Liver (tissue), 9 donors: ENCODE measurements around the gene GBE1. TPM values are rescaled to one million over a fixed set of nuclear protein-coding genes. Genes with fewer than 3 reads are reported as not detected.

Experiments used
- DNase-seq: peaks from one replicate; pipeline ENCODE4 v3.0.0-alpha.2; 2017; ENCODE audit warnings: low spot score
- H3K27ac ChIP-seq, 2 donors: one replicate each; pipeline ENCODE4 v1.7.0; 2013; ENCODE audit warnings: inconsistent platforms in 2 of 2, low read length in 2 of 2, control low read depth in 1 of 2, low read depth in 1 of 2, mild to moderate bottlenecking in 1 of 2
- H3K27me3 ChIP-seq, 4 donors: one replicate each; pipeline versions ENCODE4 v1.6.1 to v1.7.0; 2013; ENCODE audit warnings: low read length in 3 of 4, inconsistent platforms in 1 of 4, mild to moderate bottlenecking in 1 of 4, moderate library complexity in 1 of 4; ENCODE audit not compliant: control insufficient read depth in 4 of 4, insufficient read depth in 4 of 4
- H3K36me3 ChIP-seq, 4 donors: one replicate each; pipeline versions ENCODE4 v1.6.1 to v1.7.0; 2013; ENCODE audit warnings: low read length in 3 of 4, mild to moderate bottlenecking in 3 of 4, low read depth in 1 of 4, moderate library complexity in 1 of 4; ENCODE audit not compliant: control insufficient read depth in 4 of 4, insufficient read depth in 3 of 4
- H3K4me1 ChIP-seq, 4 donors: one replicate each; pipeline versions ENCODE4 v1.6.1 to v1.7.0; 2013; ENCODE audit warnings: low read length in 3 of 4, mild to moderate bottlenecking in 3 of 4, moderate library complexity in 1 of 4; ENCODE audit not compliant: control insufficient read depth in 4 of 4, insufficient read depth in 4 of 4
- H3K4me3 ChIP-seq, 3 donors: one replicate each; pipeline versions ENCODE4 v1.6.1 to v1.7.0; 2013; ENCODE audit warnings: low read length in 3 of 3, control low read depth in 1 of 3, low read depth in 1 of 3, mild to moderate bottlenecking in 1 of 3
- H3K9ac ChIP-seq, 2 donors: one replicate each; pipeline ENCODE4 v1.7.0; 2013; ENCODE audit warnings: low read length in 2 of 2, mild to moderate bottlenecking in 2 of 2, moderate library complexity in 2 of 2, control low read depth in 1 of 2, low read depth in 1 of 2
- H3K9me3 ChIP-seq, 4 donors: one replicate each; pipeline versions ENCODE4 v1.6.1 to v1.7.0; 2013; ENCODE audit warnings: low read length in 3 of 4; ENCODE audit not compliant: control insufficient read depth in 4 of 4
- EGR1 ChIP-seq, 2 donors: IDR thresholded peaks; 2 replicates each; pipeline ENCODE4 v1.6.1; 2016 to 2018; ENCODE audit warnings: antibody characterized with exemption in 2 of 2, low read depth in 2 of 2
- FOXA1 ChIP-seq: IDR thresholded peaks from 2 replicates; pipeline ENCODE4 v1.6.1; 2016; ENCODE audit warnings: antibody characterized with exemption
- FOXA2 ChIP-seq: IDR thresholded peaks from 2 replicates; pipeline ENCODE4 v1.6.1; 2016; ENCODE audit warnings: antibody characterized with exemption
- GABPA ChIP-seq, 2 donors: IDR thresholded peaks in 1 of 2; conservative IDR thresholded peaks in 1 of 2; 2 replicates each; pipeline ENCODE4 v1.6.1; 2016; ENCODE audit warnings: antibody characterized with exemption in 2 of 2, mild to moderate bottlenecking in 1 of 2, moderate library complexity in 1 of 2
- HNF4A ChIP-seq, 2 donors: conservative IDR thresholded peaks; 2 replicates each; pipeline ENCODE4 v1.6.1; 2016; ENCODE audit warnings: antibody characterized with exemption in 2 of 2, mild to moderate bottlenecking in 2 of 2
- HNF4G ChIP-seq: IDR thresholded peaks from 2 replicates; pipeline ENCODE4 v1.6.1; 2016; ENCODE audit warnings: antibody characterized with exemption
- JUND ChIP-seq, 2 donors: IDR thresholded peaks; 2 replicates each; pipeline ENCODE4 v1.6.1; 2016; ENCODE audit warnings: antibody characterized with exemption in 2 of 2
- NR2F2 ChIP-seq: IDR thresholded peaks from 2 replicates; pipeline ENCODE4 v1.6.1; 2016; ENCODE audit warnings: antibody characterized with exemption
- RAD21 ChIP-seq, 2 donors: IDR thresholded peaks; 2 replicates each; pipeline ENCODE4 v1.6.1; 2016; ENCODE audit warnings: antibody characterized with exemption in 2 of 2, mild to moderate bottlenecking in 2 of 2
- RXRA ChIP-seq, 2 donors: IDR thresholded peaks; 2 replicates each; pipeline ENCODE4 v1.6.1; 2017 to 2018; ENCODE audit warnings: antibody characterized with exemption in 2 of 2, mild to moderate bottlenecking in 1 of 2
- SP1 ChIP-seq: IDR thresholded peaks from 2 replicates; pipeline ENCODE4 v1.6.1; 2018; ENCODE audit warnings: antibody characterized with exemption, mild to moderate bottlenecking
- TAF1 ChIP-seq: conservative IDR thresholded peaks from 2 replicates; pipeline ENCODE4 v1.6.1; 2016; ENCODE audit warnings: antibody characterized with exemption, mild to moderate bottlenecking
- YY1 ChIP-seq: IDR thresholded peaks from 2 replicates; pipeline ENCODE4 v1.6.1; 2016; ENCODE audit warnings: antibody characterized with exemption, mild to moderate bottlenecking
- ZBTB33 ChIP-seq: IDR thresholded peaks from 2 replicates; pipeline ENCODE4 v1.6.1; 2016; ENCODE audit warnings: antibody characterized with exemption
- WGBS: extraction: QIAGEN DNeasy Blood & Tissue Kit; methylation state at CpG from one replicate; pipeline ENCODE4 v1.1.7; 2013; 5-methylcytosine and 5-hydroxymethylcytosine counted together
- polyA plus RNA-seq, 2 donors: library from polyadenylated mRNA; stranded (reverse) in 1 of 2; unstranded in 1 of 2; fragments of 200-250 nt in 1 of 2; fragments of >200 nt in 1 of 2; fragmentation: Nextera tagmentation in 1 of 2; extraction: Ambion mirVana in 1 of 2; gene quantifications; one replicate each; pipeline versions ENCODE4 v1.2.1 to v1.2.3, GENCODE V29; 2013 to 2015
- total RNA-seq, 2 donors: library from RNA; depleted of rRNA; stranded (reverse); fragments of >200 nt; gene quantifications; one replicate each; pipeline ENCODE4 v1.2.3, GENCODE V29; 2014
- TF ChIP-seq, protein P1 (sequence below): IDR thresholded peaks from 2 replicates; pipeline ENCODE4 v1.6.1; 2016; ENCODE audit warnings: antibody characterized with exemption, mild to moderate bottlenecking
- TF ChIP-seq, protein P2 (sequence below): fragments of 150-350 bp; IDR thresholded peaks from 2 replicates; pipeline ENCODE4 v1.5.1; 2017; ENCODE audit warnings: improper control_type of control experiment, low read depth, low read length; ENCODE audit not compliant: missing input control
- TF ChIP-seq, protein P3 (sequence below): IDR thresholded peaks from 2 replicates; pipeline ENCODE4 v1.6.1; 2016; ENCODE audit warnings: antibody characterized with exemption
- donor health status: healthy.
- donor health status: healthy.
- donor health status: healthy.
- donor health status: healthy.
- donor health status: healthy.

The GBE1 gene
- total and polyA plus RNA-seq, 4 donors, result 22.5 to 95.6 (median 25.8) TPM

DNA sequence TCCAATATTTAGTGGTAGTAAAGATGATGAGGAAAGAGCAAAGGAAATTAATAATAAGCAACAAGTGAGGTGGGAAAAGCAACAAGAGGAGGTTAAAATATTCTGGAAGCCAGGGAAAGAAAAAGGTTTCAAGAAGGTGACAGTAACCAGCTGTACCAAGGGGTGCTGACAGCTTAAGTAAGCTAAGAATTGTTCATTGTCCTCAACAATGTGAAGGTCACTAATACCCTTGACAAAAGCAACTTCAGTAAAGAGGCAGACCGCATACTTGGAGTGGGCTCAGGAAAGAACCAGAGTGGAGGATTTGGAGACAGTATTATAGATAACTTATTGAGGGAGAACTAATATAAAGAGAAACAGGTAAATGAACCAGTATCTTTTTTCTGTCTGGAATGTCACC lies 116.2 kb downstream of the GBE1 start:
- no peak for DNase-seq
- Histone ChIP-seq H3K9me3 (no peaks in the 10 kb centered on the region), H3K4me3 (no peak overlapping the region), H3K9ac (no peak overlapping the region), H3K36me3 (peaks cover 0 to 14% (median 3%) of the 10 kb centered on the region in 4 donors), H3K27me3 (no peaks in the 10 kb centered on the region), H3K4me1 (no peaks in the 10 kb centered on the region), H3K27ac (no peak overlapping the region)
- TF ChIP-seq FOXA1 (no peak), RAD21 (IDR thresholded peaks at IDR 0.05) (no peak), SP1 (no peak), EGR1 (IDR thresholded peaks at IDR 0.05; ENCODE audit: low read depth in 2 of 2) (no peak), HNF4A (conservative IDR thresholded peaks at IDR 0.05) (no peak), RXRA (IDR thresholded peaks at IDR 0.05) (no peak), JUND (IDR thresholded peaks at IDR 0.05) (no peak), GABPA (IDR thresholded peaks at IDR 0.05 in 1 of 2, conservative IDR thresholded peaks at IDR 0.05 in 1 of 2) (no peak), HNF4G (no peak), ZBTB33 (no peak), YY1 (no peak), TAF1 (no peak)
- TF ChIP-seq, protein P1, sequence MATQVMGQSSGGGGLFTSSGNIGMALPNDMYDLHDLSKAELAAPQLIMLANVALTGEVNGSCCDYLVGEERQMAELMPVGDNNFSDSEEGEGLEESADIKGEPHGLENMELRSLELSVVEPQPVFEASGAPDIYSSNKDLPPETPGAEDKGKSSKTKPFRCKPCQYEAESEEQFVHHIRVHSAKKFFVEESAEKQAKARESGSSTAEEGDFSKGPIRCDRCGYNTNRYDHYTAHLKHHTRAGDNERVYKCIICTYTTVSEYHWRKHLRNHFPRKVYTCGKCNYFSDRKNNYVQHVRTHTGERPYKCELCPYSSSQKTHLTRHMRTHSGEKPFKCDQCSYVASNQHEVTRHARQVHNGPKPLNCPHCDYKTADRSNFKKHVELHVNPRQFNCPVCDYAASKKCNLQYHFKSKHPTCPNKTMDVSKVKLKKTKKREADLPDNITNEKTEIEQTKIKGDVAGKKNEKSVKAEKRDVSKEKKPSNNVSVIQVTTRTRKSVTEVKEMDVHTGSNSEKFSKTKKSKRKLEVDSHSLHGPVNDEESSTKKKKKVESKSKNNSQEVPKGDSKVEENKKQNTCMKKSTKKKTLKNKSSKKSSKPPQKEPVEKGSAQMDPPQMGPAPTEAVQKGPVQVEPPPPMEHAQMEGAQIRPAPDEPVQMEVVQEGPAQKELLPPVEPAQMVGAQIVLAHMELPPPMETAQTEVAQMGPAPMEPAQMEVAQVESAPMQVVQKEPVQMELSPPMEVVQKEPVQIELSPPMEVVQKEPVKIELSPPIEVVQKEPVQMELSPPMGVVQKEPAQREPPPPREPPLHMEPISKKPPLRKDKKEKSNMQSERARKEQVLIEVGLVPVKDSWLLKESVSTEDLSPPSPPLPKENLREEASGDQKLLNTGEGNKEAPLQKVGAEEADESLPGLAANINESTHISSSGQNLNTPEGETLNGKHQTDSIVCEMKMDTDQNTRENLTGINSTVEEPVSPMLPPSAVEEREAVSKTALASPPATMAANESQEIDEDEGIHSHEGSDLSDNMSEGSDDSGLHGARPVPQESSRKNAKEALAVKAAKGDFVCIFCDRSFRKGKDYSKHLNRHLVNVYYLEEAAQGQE, result no peak
- TF ChIP-seq, protein P2, sequence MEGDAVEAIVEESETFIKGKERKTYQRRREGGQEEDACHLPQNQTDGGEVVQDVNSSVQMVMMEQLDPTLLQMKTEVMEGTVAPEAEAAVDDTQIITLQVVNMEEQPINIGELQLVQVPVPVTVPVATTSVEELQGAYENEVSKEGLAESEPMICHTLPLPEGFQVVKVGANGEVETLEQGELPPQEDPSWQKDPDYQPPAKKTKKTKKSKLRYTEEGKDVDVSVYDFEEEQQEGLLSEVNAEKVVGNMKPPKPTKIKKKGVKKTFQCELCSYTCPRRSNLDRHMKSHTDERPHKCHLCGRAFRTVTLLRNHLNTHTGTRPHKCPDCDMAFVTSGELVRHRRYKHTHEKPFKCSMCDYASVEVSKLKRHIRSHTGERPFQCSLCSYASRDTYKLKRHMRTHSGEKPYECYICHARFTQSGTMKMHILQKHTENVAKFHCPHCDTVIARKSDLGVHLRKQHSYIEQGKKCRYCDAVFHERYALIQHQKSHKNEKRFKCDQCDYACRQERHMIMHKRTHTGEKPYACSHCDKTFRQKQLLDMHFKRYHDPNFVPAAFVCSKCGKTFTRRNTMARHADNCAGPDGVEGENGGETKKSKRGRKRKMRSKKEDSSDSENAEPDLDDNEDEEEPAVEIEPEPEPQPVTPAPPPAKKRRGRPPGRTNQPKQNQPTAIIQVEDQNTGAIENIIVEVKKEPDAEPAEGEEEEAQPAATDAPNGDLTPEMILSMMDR, result no peak
- TF ChIP-seq, protein P3, sequence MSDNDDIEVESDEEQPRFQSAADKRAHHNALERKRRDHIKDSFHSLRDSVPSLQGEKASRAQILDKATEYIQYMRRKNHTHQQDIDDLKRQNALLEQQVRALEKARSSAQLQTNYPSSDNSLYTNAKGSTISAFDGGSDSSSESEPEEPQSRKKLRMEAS, result no peak
- WGBS, result 93% methylated on average over 1 of the region's 1 CpG

GRCh38 chr3:81643721-81644120 lies 117.7 kb downstream of the GBE1 start:
- H3K9me3 ChIP-seq, result no peaks in the 10 kb centered on the region
- no peaks in the 10 kb centered on the region for H3K4me1 ChIP-seq
- TF ChIP-seq FOXA2 (no peak), RAD21 (IDR thresholded peaks at IDR 0.05) (peak; percentile 73 to 77), NR2F2 (no peak), TAF1 (no peak)
- TF ChIP-seq, protein P2, result peak; percentile 26
- TF ChIP-seq, protein P1, result no peak
- no peaks in the 10 kb centered on the region for H3K27me3 ChIP-seq
- H3K4me3 ChIP-seq, result no peak overlapping the region
- no peak overlapping the region for H3K9ac ChIP-seq
- H3K27ac ChIP-seq, result no peak overlapping the region
- WGBS, result 87% methylated on average over 2 of the region's 2 CpGs
- DNase-seq, result no peak
- H3K36me3 ChIP-seq, result peaks cover 0 to 15% (median 1%) of the 10 kb centered on the region in 4 donors
